Astrocyte (in vitro differentiated cells and primary cell): ENCODE data around the gene NELFA. TPM values are rescaled to one million over a fixed set of nuclear protein-coding genes. Genes with fewer than 3 reads are reported as not detected.

Source experiments
- DNase-seq: peaks from one replicate; pipeline ENCODE4 v3.0.0-alpha.2; 2010; ENCODE audit warnings: low read depth
- FAIRE-seq: peaks from 2 replicates; lab custom pipeline; 2011; peaks lifted over from hg19 to GRCh38; lab: Jason Lieb, UNC
- H2AFZ ChIP-seq: 2 replicates; pipeline ENCODE4 v1.6.0; 2012; ENCODE audit warnings: low read depth, low read length, inconsistent platforms
- H3K27ac ChIP-seq: 2 replicates; pipeline ENCODE4 v1.5.1; 2011; ENCODE audit warnings: low read depth, low read length, inconsistent platforms
- H3K27me3 ChIP-seq: 2 replicates; pipeline ENCODE4 v1.6.0; 2011; ENCODE audit warnings: low read length, inconsistent platforms; ENCODE audit not compliant: insufficient read depth
- H3K36me3 ChIP-seq: 2 replicates; pipeline ENCODE4 v1.5.1; 2011; ENCODE audit warnings: low read length, inconsistent platforms; ENCODE audit not compliant: insufficient read depth
- H3K4me1 ChIP-seq: 2 replicates; pipeline ENCODE4 v1.5.1; 2011; ENCODE audit warnings: low read length, inconsistent platforms; ENCODE audit not compliant: insufficient read depth
- H3K4me2 ChIP-seq: 2 replicates; pipeline ENCODE4 v1.6.0; 2012; ENCODE audit warnings: low read length, inconsistent platforms
- H3K4me3 ChIP-seq: 2 replicates; pipeline ENCODE4 v1.5.1; 2011; ENCODE audit warnings: low read depth, mild to moderate bottlenecking, low read length, inconsistent platforms; ENCODE audit not compliant: insufficient read depth
- H3K79me2 ChIP-seq: 2 replicates; pipeline ENCODE4 v1.6.0; 2012; ENCODE audit warnings: mild to moderate bottlenecking, low read length, inconsistent platforms; ENCODE audit not compliant: insufficient read depth
- H3K9ac ChIP-seq: 2 replicates; pipeline ENCODE4 v1.6.0; 2012; ENCODE audit warnings: mild to moderate bottlenecking, low read length, inconsistent platforms
- H3K9me3 ChIP-seq: 2 replicates; pipeline ENCODE4 v1.5.1; 2012; ENCODE audit warnings: low read depth, mild to moderate bottlenecking, low read length, inconsistent platforms; ENCODE audit not compliant: insufficient read depth
- H4K20me1 ChIP-seq: 2 replicates; pipeline ENCODE4 v1.6.0; 2012; ENCODE audit warnings: low read length, inconsistent platforms; ENCODE audit not compliant: insufficient read depth
- H3K27ac Mint-ChIP-seq: one replicate; pipeline ENCODE4 v1.8.0; 2021; ENCODE audit warnings: mild to moderate bottlenecking, mixed read lengths; ENCODE audit not compliant: unreplicated experiment
- H3K27me3 Mint-ChIP-seq: one replicate; pipeline ENCODE4 v1.8.0; 2021; ENCODE audit warnings: low read depth, mixed read lengths; ENCODE audit not compliant: unreplicated experiment
- H3K36me3 Mint-ChIP-seq: one replicate; pipeline ENCODE4 v1.8.0; 2021; ENCODE audit warnings: low read depth, mixed read lengths; ENCODE audit not compliant: unreplicated experiment
- H3K4me1 Mint-ChIP-seq: one replicate; pipeline ENCODE4 v1.8.0; 2021; ENCODE audit warnings: low read depth, mixed read lengths; ENCODE audit not compliant: unreplicated experiment
- H3K4me3 Mint-ChIP-seq: one replicate; pipeline ENCODE4 v1.8.0; 2021; ENCODE audit warnings: mild to moderate bottlenecking, moderate library complexity, mixed read lengths; ENCODE audit not compliant: unreplicated experiment
- H3K9me3 Mint-ChIP-seq: one replicate; pipeline ENCODE4 v1.8.0; 2021; ENCODE audit warnings: mild to moderate bottlenecking, mixed read lengths; ENCODE audit not compliant: unreplicated experiment
- CTCF ChIP-seq: IDR thresholded peaks from 2 replicates; pipeline ENCODE4 v1.5.1; 2011; ENCODE audit warnings: low read depth, mild to moderate bottlenecking, inconsistent platforms, low read length, moderate library complexity; ENCODE audit not compliant: insufficient read depth
- EZH2 ChIP-seq: IDR thresholded peaks from 2 replicates; pipeline ENCODE4 v1.6.1; 2012; ENCODE audit warnings: mild to moderate bottlenecking, low read length, inconsistent platforms; ENCODE audit not compliant: insufficient read depth
- total RNA-seq: library from RNA; stranded (reverse); gene quantifications from 2 replicates; pipeline ENCODE4 v1.2.1, GENCODE V29; 2021

NELFA gene
- total RNA-seq, 1 donor from 2014 or later: 24.5 TPM

GRCh38 chr4:1973218-1973617 is 35.6 kb downstream of the NELFA start:
- no peaks in the 10 kb centered on the region for H3K4me1 ChIP-seq
- no peaks in the 10 kb centered on the region for H3K27me3 ChIP-seq
- no peak overlapping the region for H3K4me3 ChIP-seq
- H3K36me3 ChIP-seq: peaks cover 20% of the 10 kb centered on the region
- H3K9me3 ChIP-seq: no peaks in the 10 kb centered on the region
- no peak overlapping the region for H3K9ac ChIP-seq
- Mint-ChIP-seq H3K27me3 (no peaks in the 10 kb centered on the region), H3K36me3 (peaks cover 9% of the 10 kb centered on the region), H3K4me3 (no peak overlapping the region), H3K27ac (no peak overlapping the region), H3K9me3 (no peaks in the 10 kb centered on the region), H3K4me1 (peaks cover 3% of the 10 kb centered on the region)
- H3K79me2 ChIP-seq: peaks cover 5% of the 10 kb centered on the region
- H3K27ac ChIP-seq: no peak overlapping the region
- no peak for TF ChIP-seq EZH2
- no peak for TF ChIP-seq CTCF
- H2AFZ ChIP-seq: no peak overlapping the region
- H3K4me2 ChIP-seq: no peak overlapping the region
- DNase-seq: no peak
- H4K20me1 ChIP-seq: peaks cover 12% of the 10 kb centered on the region
- no peak for FAIRE-seq

DNA sequence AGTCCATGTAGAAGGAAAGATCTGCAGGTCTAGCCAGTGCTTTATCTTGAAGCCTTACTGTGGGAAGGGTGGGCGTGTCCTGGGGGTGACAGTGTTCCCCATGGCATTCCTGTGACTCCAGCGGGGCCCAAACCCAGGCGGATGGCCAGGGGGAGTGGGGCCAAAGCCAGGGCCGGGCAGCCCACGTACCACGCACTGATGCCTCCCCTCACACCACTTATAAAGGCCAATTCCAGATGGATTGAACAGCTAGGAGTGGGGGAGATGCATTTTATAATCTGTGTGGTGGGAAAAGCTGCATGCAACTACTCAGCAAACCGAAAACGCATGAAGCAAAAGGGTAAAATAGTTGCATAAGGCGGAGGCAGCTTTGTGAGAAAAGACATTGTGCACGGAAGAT is 36.4 kb downstream of the NELFA start:
- Histone ChIP-seq H3K36me3 (peaks cover 17% of the 10 kb centered on the region), H3K4me3 (no peak overlapping the region), H3K27ac (no peak overlapping the region), H3K9me3 (no peaks in the 10 kb centered on the region), H3K4me1 (no peaks in the 10 kb centered on the region), H2AFZ (no peak overlapping the region), H4K20me1 (peaks cover 12% of the 10 kb centered on the region), H3K9ac (no peak overlapping the region), H3K79me2 (peaks cover 10% of the 10 kb centered on the region), H3K27me3 (no peaks in the 10 kb centered on the region), H3K4me2 (no peak overlapping the region)
- DNase-seq: no peak
- H3K27ac Mint-ChIP-seq: no peak overlapping the region
- H3K27me3 Mint-ChIP-seq: no peaks in the 10 kb centered on the region
- no peak for TF ChIP-seq CTCF
- no peak for TF ChIP-seq EZH2
- no peaks in the 10 kb centered on the region for H3K9me3 Mint-ChIP-seq
- H3K4me1 Mint-ChIP-seq: peaks cover 3% of the 10 kb centered on the region
- H3K4me3 Mint-ChIP-seq: no peak overlapping the region
- no peak for FAIRE-seq
- peaks cover 9% of the 10 kb centered on the region for H3K36me3 Mint-ChIP-seq

GRCh38 chr4:1971456-1972200 is 37.1 kb downstream of the NELFA start:
- H3K36me3 ChIP-seq: peaks cover 13% of the 10 kb centered on the region
- Mint-ChIP-seq H3K4me1 (peaks cover 3% of the 10 kb centered on the region), H3K36me3 (peaks cover 9% of the 10 kb centered on the region), H3K9me3 (no peaks in the 10 kb centered on the region), H3K27ac (no peak overlapping the region), H3K4me3 (no peak overlapping the region), H3K27me3 (no peaks in the 10 kb centered on the region)
- H3K79me2 ChIP-seq: peaks cover 11% of the 10 kb centered on the region
- H2AFZ ChIP-seq: no peak overlapping the region
- DNase-seq (no peak), FAIRE-seq (no peak)
- H3K9me3 ChIP-seq: no peaks in the 10 kb centered on the region
- no peak overlapping the region for H3K4me3 ChIP-seq
- H3K9ac ChIP-seq: no peak overlapping the region
- TF ChIP-seq EZH2 (no peak), CTCF (no peak)
- no peak overlapping the region for H3K4me2 ChIP-seq
- peaks cover 12% of the 10 kb centered on the region for H4K20me1 ChIP-seq
- no peaks in the 10 kb centered on the region for H3K4me1 ChIP-seq
- no peak overlapping the region for H3K27ac ChIP-seq
- H3K27me3 ChIP-seq: no peaks in the 10 kb centered on the region
